GM23338 (cell line): ENCODE results near the gene AOPEP. TPM values are rescaled to one million over a fixed set of nuclear protein-coding genes. Genes with fewer than 3 reads are reported as not detected.

Experiments
- ATAC-seq: fragments of 200-7000 bp; cut with Tn5 transposase; 3 replicates; pipeline ENCODE4 v1.9.1; 2020
- DNase-seq: peaks from one replicate; pipeline ENCODE4 v3.0.0-alpha.2; 2015; ENCODE audit warnings: low spot score
- H2AFZ ChIP-seq: fragments of 200-600 bp; sonication (generic); 2 replicates; pipeline ENCODE4 v1.8.0; 2016; ENCODE audit warnings: antibody characterized with exemption, mild to moderate bottlenecking, moderate library complexity
- H3F3A ChIP-seq: fragments of 200-600 bp; sonication (generic); replicated peaks from 2 replicates; pipeline ENCODE4 v1.8.0; 2017; ENCODE audit warnings: antibody characterized with exemption, mixed run types, low read depth
- H3K27ac ChIP-seq: fragments of 200-600 bp; sonication (generic); 2 replicates; pipeline ENCODE4 v1.6.1; 2016; ENCODE audit warnings: low read depth
- H3K27me3 ChIP-seq: fragments of 200-600 bp; sonication (generic); 2 replicates; pipeline ENCODE4 v1.8.0; 2016; ENCODE audit warnings: mild to moderate bottlenecking, mixed run types, moderate library complexity; ENCODE audit not compliant: insufficient read depth
- H3K36me3 ChIP-seq: fragments of 200-600 bp; sonication (generic); 2 replicates; pipeline ENCODE4 v1.8.0; 2016; ENCODE audit warnings: mild to moderate bottlenecking; ENCODE audit not compliant: insufficient read depth
- H3K4me1 ChIP-seq: fragments of 200-600 bp; sonication (generic); 2 replicates; pipeline ENCODE4 v1.8.0; 2016; ENCODE audit warnings: mild to moderate bottlenecking, moderate library complexity; ENCODE audit not compliant: insufficient read depth
- H3K4me2 ChIP-seq: fragments of 200-600 bp; sonication (generic); 2 replicates; pipeline ENCODE4 v1.7.1; 2017; ENCODE audit warnings: mixed run types
- H3K4me3 ChIP-seq: fragments of 200-600 bp; sonication (generic); 2 replicates; pipeline ENCODE4 v1.6.1; 2016; ENCODE audit warnings: mixed run types
- H3K79me2 ChIP-seq: fragments of 200-600 bp; sonication (generic); replicated peaks from 2 replicates; pipeline ENCODE4 v1.8.0; 2017; ENCODE audit warnings: mild to moderate bottlenecking; ENCODE audit not compliant: insufficient read depth
- H3K9me2 ChIP-seq: fragments of 200-600 bp; sonication (generic); 2 replicates; pipeline ENCODE4 v1.8.0; 2017; ENCODE audit not compliant: insufficient read depth
- H4K20me1 ChIP-seq: fragments of 200-600 bp; sonication (generic); replicated peaks from 2 replicates; pipeline ENCODE4 v1.8.0; 2017; ENCODE audit warnings: mild to moderate bottlenecking; ENCODE audit not compliant: insufficient read depth
- H3K27ac Mint-ChIP-seq: 2 replicates; pipeline ENCODE4 v1.8.0; 2020; ENCODE audit warnings: inconsistent platforms, mild to moderate bottlenecking, moderate library complexity, mixed read lengths
- H3K27me3 Mint-ChIP-seq: 3 replicates; pipeline ENCODE4 v1.8.0; 2022; ENCODE audit warnings: low read depth, mild to moderate bottlenecking, moderate library complexity, mixed read lengths, inconsistent platforms; ENCODE audit not compliant: insufficient read depth, poor library complexity
- H3K36me3 Mint-ChIP-seq: 3 replicates; pipeline ENCODE4 v1.8.0; 2021; ENCODE audit warnings: low read depth, mild to moderate bottlenecking, inconsistent platforms, moderate library complexity, mixed read lengths
- H3K4me1 Mint-ChIP-seq: 3 replicates; pipeline ENCODE4 v1.8.0; 2020; ENCODE audit warnings: mild to moderate bottlenecking, inconsistent platforms, mixed read lengths
- H3K4me3 Mint-ChIP-seq: 3 replicates; pipeline ENCODE4 v1.8.0; 2021; ENCODE audit warnings: moderate library complexity, mild to moderate bottlenecking, inconsistent platforms, mixed read lengths
- H3K9me3 Mint-ChIP-seq: 3 replicates; pipeline ENCODE4 v1.8.0; 2020; ENCODE audit warnings: moderate library complexity, mild to moderate bottlenecking, inconsistent platforms, mixed read lengths
- ETS1 ChIP-seq: IDR thresholded peaks from 2 replicates; pipeline ENCODE4 v1.6.1; 2016; ENCODE audit warnings: antibody characterized with exemption
- EZH2phosphoT487 ChIP-seq: fragments of 200-600 bp; sonication (generic); IDR thresholded peaks from one replicate; pipeline ENCODE4 v1.8.1; 2018; ENCODE audit warnings: antibody characterized with exemption; ENCODE audit not compliant: unreplicated experiment
- NANOG ChIP-seq: IDR thresholded peaks from 2 replicates; pipeline ENCODE4 v1.6.1; 2016; ENCODE audit warnings: antibody characterized with exemption, borderline replicate concordance
- POLR2AphosphoS5 ChIP-seq: IDR thresholded peaks from 2 replicates; pipeline ENCODE4 v1.6.1; 2016; ENCODE audit warnings: antibody characterized with exemption, low read depth
- REST ChIP-seq: IDR thresholded peaks from one replicate; pipeline ENCODE4 v1.6.1; 2018; ENCODE audit warnings: antibody characterized with exemption; ENCODE audit not compliant: unreplicated experiment
- STAT1 ChIP-seq: IDR thresholded peaks from one replicate; pipeline ENCODE4 v1.6.1; 2016; ENCODE audit warnings: antibody characterized with exemption; ENCODE audit not compliant: unreplicated experiment
- ZNF331 ChIP-seq: fragments of 250-450 bp; sonication (Bioruptor Pico); IDR thresholded peaks from 2 replicates; pipeline ENCODE4 v1.5.0; 2020; ENCODE audit warnings: low read depth, mild to moderate bottlenecking, moderate library complexity
- ZNF462 ChIP-seq: fragments of 250-450 bp; sonication (Bioruptor Pico); IDR thresholded peaks from 2 replicates; pipeline ENCODE4 v1.5.0; 2020; ENCODE audit warnings: mild to moderate bottlenecking, moderate library complexity
- polyA plus RNA-seq: library from polyadenylated mRNA; unstranded; fragments of >200 nt; fragmentation: Nextera tagmentation; extraction: Ambion mirVana; gene quantifications from 2 replicates; pipeline ENCODE4 v1.2.1, GENCODE V29; 2016
- total RNA-seq: library from RNA; depleted of rRNA; stranded (reverse); fragments of >200 nt; shearing (Covaris generic); gene quantifications from 2 replicates; pipeline ENCODE4 v1.2.3, GENCODE V29; 2014
- TF ChIP-seq, protein P1 (sequence below), 2 experiments: fragments of 200-600 bp in 1 of 2; sonication (generic) in 1 of 2; conservative IDR thresholded peaks; 2 replicates each; pipeline versions ENCODE4 v1.5.1 to v1.6.1; 2016 to 2017; ENCODE audit warnings: antibody characterized with exemption in 2 of 2, low read depth in 2 of 2, mild to moderate bottlenecking in 2 of 2, moderate library complexity in 1 of 2

The AOPEP gene
- total and polyA plus RNA-seq, 2 experiments from 2014 or later: 7.0 to 16.5 TPM

DNA sequence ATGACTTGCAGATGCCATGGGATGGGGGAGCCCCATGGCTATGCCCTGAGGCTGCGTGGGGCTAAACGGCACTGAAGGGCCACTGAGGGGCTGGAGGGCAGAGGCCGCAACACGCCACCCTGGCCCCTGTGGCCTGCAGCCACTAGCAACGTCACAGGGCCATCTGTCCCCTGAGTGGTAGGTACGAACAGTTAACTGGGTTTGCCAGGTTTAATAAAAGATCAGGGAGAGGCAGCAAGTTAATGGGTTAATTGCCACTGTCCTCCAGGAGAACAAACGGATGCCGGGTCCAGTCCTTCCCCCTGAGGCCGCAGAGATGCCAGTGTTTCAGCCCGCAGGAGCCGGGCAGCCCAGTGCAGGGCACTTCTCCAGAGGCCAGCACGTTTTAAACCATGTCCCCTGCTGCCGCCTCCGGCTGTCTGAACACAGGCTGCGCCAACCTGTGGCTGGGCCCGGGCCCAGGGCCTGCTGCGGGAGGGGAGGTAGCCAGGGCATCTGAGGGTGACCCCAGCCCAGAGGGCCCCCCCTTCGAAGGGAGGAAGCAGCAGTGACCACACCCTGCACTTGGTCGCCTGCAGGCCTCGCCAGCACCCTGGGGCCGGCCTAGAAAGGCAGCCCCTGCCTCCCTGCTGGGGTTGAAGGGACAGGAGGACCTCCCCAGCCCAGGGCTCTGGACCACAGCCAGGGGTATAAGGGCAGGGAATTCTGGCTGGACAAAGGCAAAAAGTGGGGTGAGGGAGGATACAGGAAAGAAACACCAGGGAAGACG lies 363.7 kb downstream of the AOPEP start:
- Histone ChIP-seq H3K4me2 (no peak overlapping the region), H3K27me3 (no peaks in the 10 kb centered on the region), H3K36me3 (no peaks in the 10 kb centered on the region), H4K20me1 (no peaks in the 10 kb centered on the region), H3K9me2 (no peaks in the 10 kb centered on the region), H3K4me1 (no peaks in the 10 kb centered on the region), H2AFZ (no peak overlapping the region), H3F3A (no peaks in the 10 kb centered on the region), H3K4me3 (no peak overlapping the region), H3K79me2 (no peaks in the 10 kb centered on the region), H3K27ac (no peak overlapping the region)
- H3K4me3 Mint-ChIP-seq: no peak overlapping the region; the same call in 2 of the 3 replicates
- peaks cover 7% of the 10 kb centered on the region for H3K27me3 Mint-ChIP-seq
- H3K27ac Mint-ChIP-seq: no peak overlapping the region
- H3K36me3 Mint-ChIP-seq: peaks cover 4% of the 10 kb centered on the region; the same call in 1 of the 3 replicates
- ATAC-seq (no peak), DNase-seq (no peak)
- TF ChIP-seq REST: no peak
- TF ChIP-seq POLR2AphosphoS5: no peak
- no peak for TF ChIP-seq STAT1
- TF ChIP-seq ZNF462 (CRISPR knock-in tag): no peak
- TF ChIP-seq ZNF331: no peak
- TF ChIP-seq EZH2phosphoT487: no peak
- TF ChIP-seq NANOG: no peak
- TF ChIP-seq, protein P1, sequence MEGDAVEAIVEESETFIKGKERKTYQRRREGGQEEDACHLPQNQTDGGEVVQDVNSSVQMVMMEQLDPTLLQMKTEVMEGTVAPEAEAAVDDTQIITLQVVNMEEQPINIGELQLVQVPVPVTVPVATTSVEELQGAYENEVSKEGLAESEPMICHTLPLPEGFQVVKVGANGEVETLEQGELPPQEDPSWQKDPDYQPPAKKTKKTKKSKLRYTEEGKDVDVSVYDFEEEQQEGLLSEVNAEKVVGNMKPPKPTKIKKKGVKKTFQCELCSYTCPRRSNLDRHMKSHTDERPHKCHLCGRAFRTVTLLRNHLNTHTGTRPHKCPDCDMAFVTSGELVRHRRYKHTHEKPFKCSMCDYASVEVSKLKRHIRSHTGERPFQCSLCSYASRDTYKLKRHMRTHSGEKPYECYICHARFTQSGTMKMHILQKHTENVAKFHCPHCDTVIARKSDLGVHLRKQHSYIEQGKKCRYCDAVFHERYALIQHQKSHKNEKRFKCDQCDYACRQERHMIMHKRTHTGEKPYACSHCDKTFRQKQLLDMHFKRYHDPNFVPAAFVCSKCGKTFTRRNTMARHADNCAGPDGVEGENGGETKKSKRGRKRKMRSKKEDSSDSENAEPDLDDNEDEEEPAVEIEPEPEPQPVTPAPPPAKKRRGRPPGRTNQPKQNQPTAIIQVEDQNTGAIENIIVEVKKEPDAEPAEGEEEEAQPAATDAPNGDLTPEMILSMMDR (conservative IDR thresholded peaks at IDR 0.05; ENCODE audit: low read depth in 2 of 2): no peak
- no peak for TF ChIP-seq ETS1
- no peaks in the 10 kb centered on the region for H3K9me3 Mint-ChIP-seq
- H3K4me1 Mint-ChIP-seq: peaks cover 36% of the 10 kb centered on the region
